OCI-LY3 (cell line): ENCODE data around the gene FOXR1.

Source experiments
- EZH2phosphoT487 ChIP-seq: fragments of 200-600 bp; shearing (Covaris generic); IDR thresholded peaks from 2 replicates; pipeline ENCODE4 v1.6.1; 2018; ENCODE audit warnings: antibody characterized with exemption, mixed run types, low read depth
- TF ChIP-seq, protein P1 (sequence below): fragments of 200-600, 300-600 bp; sonication (generic); IDR thresholded peaks from 2 replicates; pipeline ENCODE4 v1.5.1; 2014; ENCODE audit warnings: antibody characterized with exemption, low read length, low read depth

DNA sequence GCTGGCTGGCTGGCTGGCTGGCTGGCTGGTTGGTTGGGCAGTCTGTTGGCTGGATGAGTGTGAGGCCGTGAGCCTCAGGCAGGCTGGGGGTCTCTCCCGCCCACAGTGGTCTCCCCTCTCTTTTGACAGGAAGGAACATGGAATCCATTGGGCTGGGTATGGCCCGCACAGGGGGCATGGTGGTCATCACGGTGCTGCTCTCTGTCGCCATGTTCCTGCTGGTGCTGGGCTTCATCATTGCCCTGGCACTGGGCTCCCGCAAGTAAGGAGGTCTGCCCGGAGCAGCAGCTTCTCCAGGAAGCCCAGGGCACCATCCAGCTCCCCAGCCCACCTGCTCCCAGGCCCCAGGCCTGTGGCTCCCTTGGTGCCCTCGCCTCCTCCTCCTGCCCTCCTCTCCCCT lies 13.6 kb upstream of the FOXR1 start:
- TF ChIP-seq, protein P1, sequence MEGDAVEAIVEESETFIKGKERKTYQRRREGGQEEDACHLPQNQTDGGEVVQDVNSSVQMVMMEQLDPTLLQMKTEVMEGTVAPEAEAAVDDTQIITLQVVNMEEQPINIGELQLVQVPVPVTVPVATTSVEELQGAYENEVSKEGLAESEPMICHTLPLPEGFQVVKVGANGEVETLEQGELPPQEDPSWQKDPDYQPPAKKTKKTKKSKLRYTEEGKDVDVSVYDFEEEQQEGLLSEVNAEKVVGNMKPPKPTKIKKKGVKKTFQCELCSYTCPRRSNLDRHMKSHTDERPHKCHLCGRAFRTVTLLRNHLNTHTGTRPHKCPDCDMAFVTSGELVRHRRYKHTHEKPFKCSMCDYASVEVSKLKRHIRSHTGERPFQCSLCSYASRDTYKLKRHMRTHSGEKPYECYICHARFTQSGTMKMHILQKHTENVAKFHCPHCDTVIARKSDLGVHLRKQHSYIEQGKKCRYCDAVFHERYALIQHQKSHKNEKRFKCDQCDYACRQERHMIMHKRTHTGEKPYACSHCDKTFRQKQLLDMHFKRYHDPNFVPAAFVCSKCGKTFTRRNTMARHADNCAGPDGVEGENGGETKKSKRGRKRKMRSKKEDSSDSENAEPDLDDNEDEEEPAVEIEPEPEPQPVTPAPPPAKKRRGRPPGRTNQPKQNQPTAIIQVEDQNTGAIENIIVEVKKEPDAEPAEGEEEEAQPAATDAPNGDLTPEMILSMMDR = no peak
- no peak for TF ChIP-seq EZH2phosphoT487
